Parathyroid adenoma (tissue), 2 donors: ENCODE results near the gene CNNM2.

Experiments
- H2AFZ ChIP-seq: fragments of 300-600 bp; sonication (generic); one replicate; pipeline ENCODE4 v1.7.0; 2017; ENCODE audit warnings: antibody characterized with exemption, mild to moderate bottlenecking
- H3K27ac ChIP-seq: fragments of 300-600 bp; sonication (generic); one replicate; pipeline ENCODE4 v1.7.0; 2017
- H3K27me3 ChIP-seq: fragments of 300-600 bp; sonication (generic); one replicate; pipeline ENCODE4 v1.7.0; 2017; ENCODE audit warnings: low read length; ENCODE audit not compliant: control insufficient read depth, insufficient read depth
- H3K36me3 ChIP-seq: fragments of 300-600 bp; sonication (generic); one replicate; pipeline ENCODE4 v1.7.0; 2017; ENCODE audit warnings: low read length; ENCODE audit not compliant: control insufficient read depth, insufficient read depth
- H3K4me1 ChIP-seq: fragments of 300-600 bp; sonication (generic); one replicate; pipeline ENCODE4 v1.7.0; 2017; ENCODE audit warnings: control low read depth
- H3K4me2 ChIP-seq: fragments of 300-600 bp; sonication (generic); one replicate; pipeline ENCODE4 v1.7.0; 2017; ENCODE audit warnings: low read length
- H3K4me3 ChIP-seq: fragments of 300-600 bp; sonication (generic); one replicate; pipeline ENCODE4 v1.7.0; 2017; ENCODE audit warnings: low read depth, low read length
- H3K79me2 ChIP-seq: fragments of 300-600 bp; sonication (generic); one replicate; pipeline ENCODE4 v1.7.0; 2017; ENCODE audit warnings: control low read depth
- H3K9ac ChIP-seq: fragments of 300-600 bp; sonication (generic); one replicate; pipeline ENCODE4 v1.7.0; 2017; ENCODE audit warnings: mild to moderate bottlenecking
- H3K9me3 ChIP-seq: fragments of 300-600 bp; sonication (generic); one replicate; pipeline ENCODE4 v1.7.0; 2017; ENCODE audit warnings: low read length; ENCODE audit not compliant: control insufficient read depth
- TF ChIP-seq, protein P1 (sequence below): fragments of 300-600 bp; sonication (generic); IDR thresholded peaks from one replicate; pipeline ENCODE4 v1.7.0; 2017; ENCODE audit warnings: antibody characterized with exemption, mild to moderate bottlenecking
- donor health status: primary hyperparathyroidism.

CNNM2 gene

GRCh38 chr10:102916173-102916572 lies 1.9 kb upstream of the CNNM2 start:
- TF ChIP-seq, protein P1, sequence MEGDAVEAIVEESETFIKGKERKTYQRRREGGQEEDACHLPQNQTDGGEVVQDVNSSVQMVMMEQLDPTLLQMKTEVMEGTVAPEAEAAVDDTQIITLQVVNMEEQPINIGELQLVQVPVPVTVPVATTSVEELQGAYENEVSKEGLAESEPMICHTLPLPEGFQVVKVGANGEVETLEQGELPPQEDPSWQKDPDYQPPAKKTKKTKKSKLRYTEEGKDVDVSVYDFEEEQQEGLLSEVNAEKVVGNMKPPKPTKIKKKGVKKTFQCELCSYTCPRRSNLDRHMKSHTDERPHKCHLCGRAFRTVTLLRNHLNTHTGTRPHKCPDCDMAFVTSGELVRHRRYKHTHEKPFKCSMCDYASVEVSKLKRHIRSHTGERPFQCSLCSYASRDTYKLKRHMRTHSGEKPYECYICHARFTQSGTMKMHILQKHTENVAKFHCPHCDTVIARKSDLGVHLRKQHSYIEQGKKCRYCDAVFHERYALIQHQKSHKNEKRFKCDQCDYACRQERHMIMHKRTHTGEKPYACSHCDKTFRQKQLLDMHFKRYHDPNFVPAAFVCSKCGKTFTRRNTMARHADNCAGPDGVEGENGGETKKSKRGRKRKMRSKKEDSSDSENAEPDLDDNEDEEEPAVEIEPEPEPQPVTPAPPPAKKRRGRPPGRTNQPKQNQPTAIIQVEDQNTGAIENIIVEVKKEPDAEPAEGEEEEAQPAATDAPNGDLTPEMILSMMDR = no peak
- Histone ChIP-seq H3K27me3 (no peaks in the 10 kb centered on the region), H3K4me1 (peaks cover 18% of the 10 kb centered on the region), H3K9me3 (no peaks in the 10 kb centered on the region), H3K36me3 (no peaks in the 10 kb centered on the region), H2AFZ (no peak overlapping the region), H3K27ac (no peak overlapping the region), H3K79me2 (peaks cover 12% of the 10 kb centered on the region), H3K4me2 (no peak overlapping the region), H3K4me3 (no peak overlapping the region), H3K9ac (no peak overlapping the region)

DNA sequence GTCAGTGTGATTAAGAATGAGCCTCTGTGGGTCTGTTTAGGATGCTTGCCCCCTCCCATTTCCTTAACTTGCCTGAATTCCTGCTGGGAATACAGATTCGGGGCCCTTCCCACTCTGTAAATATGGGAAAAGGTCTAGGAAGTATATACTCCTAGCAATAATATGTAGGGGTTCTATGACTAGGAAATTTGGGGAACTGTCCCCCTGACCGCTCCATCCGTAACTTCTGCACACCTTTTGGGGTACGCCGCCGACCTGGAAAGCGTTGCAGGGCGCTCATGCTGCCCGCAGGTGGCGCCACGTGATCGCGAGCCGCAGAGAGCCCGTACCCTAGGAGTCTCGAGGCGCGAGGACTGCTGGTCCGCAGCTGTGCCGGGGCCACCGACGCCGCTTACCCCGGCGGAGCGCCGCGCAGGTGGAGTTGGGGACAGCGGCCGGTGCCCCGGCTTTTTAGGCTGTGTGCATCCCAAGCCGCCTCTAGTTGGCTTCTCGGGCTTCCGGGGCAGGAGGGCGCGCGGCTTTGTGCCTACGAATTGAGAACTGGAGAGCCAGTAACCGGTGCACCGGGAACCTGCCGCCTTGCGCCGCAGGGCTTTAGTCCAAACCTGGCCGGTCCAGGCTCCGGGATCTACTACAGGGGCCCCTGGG lies 656 bp upstream of the CNNM2 start:
- H3K9me3 ChIP-seq = no peaks in the 10 kb centered on the region
- H3K4me3 ChIP-seq = peak overlapping the region; percentile 100
- H3K27ac ChIP-seq = peak overlapping the region; percentile 82
- H3K4me1 ChIP-seq = peaks cover 22% of the 10 kb centered on the region
- peak overlapping the region; percentile 90 for H3K4me2 ChIP-seq
- H3K36me3 ChIP-seq = no peaks in the 10 kb centered on the region
- H3K79me2 ChIP-seq = peaks cover 13% of the 10 kb centered on the region
- TF ChIP-seq, protein P1 = peak; percentile 99
- H3K27me3 ChIP-seq = no peaks in the 10 kb centered on the region
- H3K9ac ChIP-seq = no peak overlapping the region
- peak overlapping the region; percentile 82 for H2AFZ ChIP-seq

GRCh38 chr10:102918817-102919245 lies 737 bp downstream of the CNNM2 start:
- Histone ChIP-seq H3K79me2 (peaks cover 19% of the 10 kb centered on the region), H3K4me3 (peak overlapping the region; percentile 100), H3K9me3 (no peaks in the 10 kb centered on the region), H3K4me2 (peak overlapping the region; percentile 90), H3K27ac (peak overlapping the region; percentile 82), H2AFZ (peak overlapping the region; percentile 69), H3K27me3 (no peaks in the 10 kb centered on the region), H3K9ac (no peak overlapping the region), H3K36me3 (no peaks in the 10 kb centered on the region), H3K4me1 (peaks cover 28% of the 10 kb centered on the region)
- TF ChIP-seq, protein P1 = peak; percentile 16

DNA sequence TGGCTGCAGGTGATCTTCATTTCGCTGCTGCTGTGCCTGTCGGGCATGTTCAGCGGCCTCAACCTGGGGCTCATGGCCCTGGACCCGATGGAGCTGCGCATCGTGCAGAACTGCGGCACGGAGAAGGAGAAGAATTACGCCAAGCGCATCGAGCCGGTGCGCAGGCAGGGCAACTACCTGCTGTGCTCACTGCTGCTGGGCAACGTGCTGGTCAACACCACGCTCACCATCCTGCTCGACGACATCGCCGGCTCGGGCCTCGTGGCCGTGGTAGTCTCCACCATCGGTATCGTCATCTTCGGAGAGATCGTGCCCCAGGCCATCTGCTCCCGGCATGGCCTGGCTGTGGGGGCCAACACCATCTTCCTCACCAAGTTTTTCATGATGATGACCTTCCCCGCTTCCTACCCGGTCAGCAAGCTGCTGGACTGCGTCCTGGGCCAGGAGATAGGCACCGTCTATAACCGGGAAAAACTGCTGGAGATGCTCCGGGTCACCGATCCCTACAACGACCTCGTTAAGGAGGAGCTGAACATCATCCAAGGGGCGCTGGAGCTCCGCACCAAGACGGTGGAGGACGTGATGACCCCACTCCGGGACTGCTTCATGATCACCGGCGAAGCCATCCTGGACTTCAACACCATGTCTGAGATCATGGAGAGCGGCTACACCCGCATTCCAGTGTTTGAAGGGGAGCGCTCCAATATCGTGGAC lies 1.3 kb downstream of the CNNM2 start:
- H3K9ac ChIP-seq = no peak overlapping the region
- peak overlapping the region; percentile 82 for H3K27ac ChIP-seq
- peak overlapping the region; percentile 90 for H3K4me2 ChIP-seq
- peaks cover 29% of the 10 kb centered on the region for H3K4me1 ChIP-seq
- H3K79me2 ChIP-seq = peaks cover 19% of the 10 kb centered on the region
- H3K36me3 ChIP-seq = no peaks in the 10 kb centered on the region
- TF ChIP-seq, protein P1 = no peak
- peak overlapping the region; percentile 100 for H3K4me3 ChIP-seq
- peak overlapping the region; percentile 69 for H2AFZ ChIP-seq
- no peaks in the 10 kb centered on the region for H3K27me3 ChIP-seq
- no peaks in the 10 kb centered on the region for H3K9me3 ChIP-seq
